Spleen (tissue), 7 donors: ENCODE measurements around the gene GABARAPL1.

Experiments
- POLR2A ChIP-seq, 3 donors: fragments of 450-650 bp; IDR thresholded peaks; one replicate each; pipeline ENCODE4 v1.5.1; 2017; ENCODE audit warnings: antibody characterized with exemption in 3 of 3, mild to moderate bottlenecking in 1 of 3
- TF ChIP-seq, protein P1 (sequence below), 11 experiments: fragments of 200-600 bp in 7 of 11; fragments of 450-650 bp in 4 of 11; sonication (generic) in 4 of 11; IDR thresholded peaks in 8 of 11; conservative IDR thresholded peaks in 3 of 11; 1 replicate in 7 of 11; 2 replicates in 4 of 11; pipeline versions ENCODE4 v1.4.0 to v1.8.0; 2016 to 2021; ENCODE audit warnings: antibody characterized with exemption in 11 of 11, inconsistent platforms in 4 of 11, mild to moderate bottlenecking in 1 of 11
- donor health status: DM: no; HTN: no; CAD: no; lungs with moderate emphysema.
- donor health status: DM: no; HTN: no; CAD: no.
- donor health status: DM: no; HTN: no; CAD: no.

DNA sequence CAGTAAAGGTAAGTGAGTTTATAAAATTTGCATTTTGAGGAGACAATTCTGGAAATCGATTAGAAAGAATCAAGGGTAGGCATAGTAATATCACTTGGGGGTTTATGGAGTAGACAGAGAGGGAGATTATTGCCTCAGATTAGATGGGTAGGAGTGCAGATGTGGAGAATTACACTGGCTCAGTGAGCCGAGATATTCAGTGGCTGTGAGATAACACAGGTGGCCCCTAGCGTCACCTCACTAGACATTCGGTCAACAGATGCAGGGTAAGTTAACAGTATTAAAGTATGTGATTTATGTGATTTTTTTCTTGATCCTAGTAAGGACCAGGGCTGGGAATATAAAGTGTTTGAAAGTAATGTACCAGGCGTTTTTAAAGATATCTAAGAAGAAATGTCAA lies 55.4 kb downstream of the GABARAPL1 start:
- TF ChIP-seq, protein P1, sequence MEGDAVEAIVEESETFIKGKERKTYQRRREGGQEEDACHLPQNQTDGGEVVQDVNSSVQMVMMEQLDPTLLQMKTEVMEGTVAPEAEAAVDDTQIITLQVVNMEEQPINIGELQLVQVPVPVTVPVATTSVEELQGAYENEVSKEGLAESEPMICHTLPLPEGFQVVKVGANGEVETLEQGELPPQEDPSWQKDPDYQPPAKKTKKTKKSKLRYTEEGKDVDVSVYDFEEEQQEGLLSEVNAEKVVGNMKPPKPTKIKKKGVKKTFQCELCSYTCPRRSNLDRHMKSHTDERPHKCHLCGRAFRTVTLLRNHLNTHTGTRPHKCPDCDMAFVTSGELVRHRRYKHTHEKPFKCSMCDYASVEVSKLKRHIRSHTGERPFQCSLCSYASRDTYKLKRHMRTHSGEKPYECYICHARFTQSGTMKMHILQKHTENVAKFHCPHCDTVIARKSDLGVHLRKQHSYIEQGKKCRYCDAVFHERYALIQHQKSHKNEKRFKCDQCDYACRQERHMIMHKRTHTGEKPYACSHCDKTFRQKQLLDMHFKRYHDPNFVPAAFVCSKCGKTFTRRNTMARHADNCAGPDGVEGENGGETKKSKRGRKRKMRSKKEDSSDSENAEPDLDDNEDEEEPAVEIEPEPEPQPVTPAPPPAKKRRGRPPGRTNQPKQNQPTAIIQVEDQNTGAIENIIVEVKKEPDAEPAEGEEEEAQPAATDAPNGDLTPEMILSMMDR (IDR thresholded peaks at IDR 0.05 in 8 of 11, conservative IDR thresholded peaks at IDR 0.05 in 3 of 11): no peak
- TF ChIP-seq POLR2A (IDR thresholded peaks at IDR 0.05): no peak
